Measurements from ENCODE around the gene ZHX3. TPM values are rescaled to one million over a fixed set of nuclear protein-coding genes. Genes with fewer than 3 reads are reported as not detected.

The ZHX3 gene
- total RNA-seq, 3 donors from 2014 or later (not counting 1 experiment from before 2014, with no cell fraction given): 9.0 to 11.8 (median 10.3) TPM

GRCh38 chr20:41203660-41204059 lies 113.9 kb downstream of the ZHX3 start:
- peaks cover 7% of the 10 kb centered on the region for H3K36me3 Mint-ChIP-seq
- H3K27me3 ChIP-seq (ENCODE audit: control insufficient read depth, insufficient read depth, low read length): no peaks in the 10 kb centered on the region
- TF ChIP-seq CTCF (IDR thresholded peaks at IDR 0.05): no peak
- WGBS (ENCODE audit: insufficient coverage): 93% methylated on average over 9 of the region's 9 CpGs
- peaks cover 3% of the 10 kb centered on the region for H3K36me3 ChIP-seq (ENCODE audit: control insufficient read depth, insufficient read depth, low read length)
- H3K27me3 Mint-ChIP-seq (ENCODE audit: low read depth in 2 of 2): peaks cover 0 to 3% of the 10 kb centered on the region in 2 donors
- ATAC-seq: no peak
- no peaks in the 10 kb centered on the region for H3K9me3 ChIP-seq (ENCODE audit: control insufficient read depth, insufficient read depth, low read length)
- H3K27ac ChIP-seq (ENCODE audit: low read length): no peak overlapping the region
- H3K4me1 ChIP-seq (ENCODE audit: control insufficient read depth, insufficient read depth, low read length): no peaks in the 10 kb centered on the region
- intact Hi-C loops (cut with micrococcal nuclease): no loop called here
- H3K27ac Mint-ChIP-seq: no peak overlapping the region
- peaks cover 0 to 5% of the 10 kb centered on the region in 2 donors for H3K9me3 Mint-ChIP-seq
- H3K4me1 Mint-ChIP-seq: peaks cover 6 to 13% of the 10 kb centered on the region in 2 donors
- no peak overlapping the region for H3K4me3 ChIP-seq (ENCODE audit: low read length)
- DNase-seq: no peak
- no peak overlapping the region for H3K4me3 Mint-ChIP-seq

DNA sequence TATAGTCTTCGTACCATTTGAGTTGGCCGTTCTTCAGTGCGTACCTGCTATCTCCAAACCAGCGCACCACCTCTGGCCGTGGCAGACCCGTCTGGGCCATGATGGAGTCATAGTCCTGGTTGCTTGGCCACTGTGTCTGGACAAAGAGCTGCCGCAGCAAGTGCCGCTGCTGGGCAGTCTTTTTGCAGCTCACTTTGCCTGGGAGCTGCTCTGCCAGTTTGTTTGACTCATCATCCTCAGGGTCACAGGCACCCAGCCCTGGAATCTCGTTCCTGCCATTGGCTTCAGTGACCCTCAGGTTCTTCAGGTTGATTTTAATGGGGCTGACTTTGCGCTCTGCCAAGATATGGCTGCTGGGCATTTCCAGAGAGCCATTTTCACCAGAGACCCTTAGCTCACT lies 115.1 kb downstream of the ZHX3 start:
- Mint-ChIP-seq H3K9me3 (peaks cover 0 to 5% of the 10 kb centered on the region in 2 donors), H3K36me3 (peaks cover 12% of the 10 kb centered on the region), H3K27me3 (ENCODE audit: low read depth in 2 of 2) (no peaks in the 10 kb centered on the region), H3K27ac (no peak overlapping the region), H3K4me3 (no peak overlapping the region), H3K4me1 (peaks cover 3 to 7% of the 10 kb centered on the region in 2 donors)
- H3K27ac ChIP-seq (ENCODE audit: low read length): no peak overlapping the region
- peaks cover 3% of the 10 kb centered on the region for H3K36me3 ChIP-seq (ENCODE audit: control insufficient read depth, insufficient read depth, low read length)
- ATAC-seq (no peak), DNase-seq (no peak)
- no peak for TF ChIP-seq CTCF (IDR thresholded peaks at IDR 0.05)
- no peaks in the 10 kb centered on the region for H3K4me1 ChIP-seq (ENCODE audit: control insufficient read depth, insufficient read depth, low read length)
- 95% methylated on average over 10 of the region's 10 CpGs for WGBS (ENCODE audit: insufficient coverage)
- intact Hi-C loops (cut with micrococcal nuclease): no loop called here
- no peaks in the 10 kb centered on the region for H3K27me3 ChIP-seq (ENCODE audit: control insufficient read depth, insufficient read depth, low read length)
- H3K9me3 ChIP-seq (ENCODE audit: control insufficient read depth, insufficient read depth, low read length): no peaks in the 10 kb centered on the region
- H3K4me3 ChIP-seq (ENCODE audit: low read length): no peak overlapping the region

- Histone ChIP-seq H3K27me3 (ENCODE audit: control insufficient read depth, insufficient read depth, low read length) (no peaks in the 10 kb centered on the region), H3K27ac (ENCODE audit: low read length) (no peak overlapping the region), H3K4me3 (ENCODE audit: low read length) (no peak overlapping the region), H3K9me3 (ENCODE audit: control insufficient read depth, insufficient read depth, low read length) (no peaks in the 10 kb centered on the region), H3K36me3 (ENCODE audit: control insufficient read depth, insufficient read depth, low read length) (peaks cover 3% of the 10 kb centered on the region), H3K4me1 (ENCODE audit: control insufficient read depth, insufficient read depth, low read length) (no peaks in the 10 kb centered on the region)
- DNase-seq: no peak
- H3K36me3 Mint-ChIP-seq: peaks cover 12% of the 10 kb centered on the region
- no peaks in the 10 kb centered on the region for H3K27me3 Mint-ChIP-seq (ENCODE audit: low read depth in 2 of 2)
- WGBS (ENCODE audit: insufficient coverage): 95% methylated on average over 8 of the region's 8 CpGs
- H3K4me1 Mint-ChIP-seq: peaks cover 0 to 5% of the 10 kb centered on the region in 2 donors
- no peak overlapping the region for H3K4me3 Mint-ChIP-seq
- intact Hi-C loops (cut with micrococcal nuclease): no loop called here
- no peak overlapping the region for H3K27ac Mint-ChIP-seq
- no peak for ATAC-seq
- peaks cover 0 to 5% of the 10 kb centered on the region in 2 donors for H3K9me3 Mint-ChIP-seq
- no peak for TF ChIP-seq CTCF (IDR thresholded peaks at IDR 0.05)
These were observed 115.8 kb downstream of the ZHX3 start for GRCh38 chr20:41201760-41202159.
